Mesendoderm (in vitro differentiated cells): ENCODE data around the gene FBXO28.

Source experiments
- DNase-seq: peaks from one replicate; pipeline ENCODE4 v3.0.0; 2013
- H2AK5ac ChIP-seq: 2 replicates; pipeline ENCODE4 v1.6.1; 2013; ENCODE audit warnings: low read length, inconsistent platforms
- H2BK120ac ChIP-seq: 2 replicates; pipeline ENCODE4 v1.6.1; 2013; ENCODE audit warnings: low read depth, mild to moderate bottlenecking, low read length, moderate library complexity, mixed read lengths
- H2BK15ac ChIP-seq: replicated peaks from 2 replicates; pipeline ENCODE4 v1.6.1; 2013; ENCODE audit warnings: low read depth, mild to moderate bottlenecking, moderate library complexity
- H2BK5ac ChIP-seq: 2 replicates; pipeline ENCODE4 v1.6.1; 2013; ENCODE audit warnings: low read length, inconsistent platforms
- H3K18ac ChIP-seq: 2 replicates; pipeline ENCODE4 v1.6.1; 2013; ENCODE audit warnings: mild to moderate bottlenecking, low read length, mixed read lengths
- H3K23ac ChIP-seq: one replicate; pipeline ENCODE4 v1.6.1; 2013; ENCODE audit warnings: low read length
- H3K27ac ChIP-seq: 2 replicates; pipeline ENCODE4 v1.5.1; 2013; ENCODE audit warnings: low read depth, mild to moderate bottlenecking, inconsistent platforms, low read length, moderate library complexity
- H3K27me3 ChIP-seq: 2 replicates; pipeline ENCODE4 v1.6.1; 2013; ENCODE audit warnings: low read length, control low read depth, mild to moderate bottlenecking, inconsistent platforms; ENCODE audit not compliant: insufficient read depth, poor library complexity
- H3K36me3 ChIP-seq: 2 replicates; pipeline ENCODE4 v1.6.1; 2013; ENCODE audit warnings: low read length, inconsistent platforms; ENCODE audit not compliant: control insufficient read depth, insufficient read depth
- H3K4ac ChIP-seq: one replicate; pipeline ENCODE4 v1.6.1; 2013; ENCODE audit warnings: low read depth, mild to moderate bottlenecking, low read length, moderate library complexity
- H3K4me1 ChIP-seq: 2 replicates; pipeline ENCODE4 v1.6.1; 2013; ENCODE audit warnings: low read depth, low read length, inconsistent platforms; ENCODE audit not compliant: control insufficient read depth
- H3K4me2 ChIP-seq: 2 replicates; pipeline ENCODE4 v1.6.1; 2013; ENCODE audit warnings: low read length
- H3K4me3 ChIP-seq: 2 replicates; pipeline ENCODE4 v1.5.1; 2013; ENCODE audit warnings: mild to moderate bottlenecking, low read length
- H3K56ac ChIP-seq: one replicate; pipeline ENCODE4 v1.6.1; 2013; ENCODE audit warnings: low read length
- H3K79me1 ChIP-seq: 2 replicates; pipeline ENCODE4 v1.6.1; 2013; ENCODE audit warnings: low read length, inconsistent platforms
- H3K79me2 ChIP-seq: 2 replicates; pipeline ENCODE4 v1.6.1; 2013; ENCODE audit warnings: mild to moderate bottlenecking, low read length; ENCODE audit not compliant: control insufficient read depth, insufficient read depth
- H3K9ac ChIP-seq: 2 replicates; pipeline ENCODE4 v1.6.1; 2013; ENCODE audit warnings: low read length, inconsistent platforms
- H4K5ac ChIP-seq: one replicate; pipeline ENCODE4 v1.6.1; 2013; ENCODE audit warnings: low read length
- H4K8ac ChIP-seq: one replicate; pipeline ENCODE4 v1.6.1; 2013; ENCODE audit warnings: low read depth, mild to moderate bottlenecking, control low read depth, low read length, moderate library complexity
- WGBS: extraction: QIAGEN DNeasy Blood & Tissue Kit; methylation state at CpG from one replicate; pipeline ENCODE4 v1.1.7; 2013; ENCODE audit warnings: low lambda C conversion rate, missing lambda C conversion rate; ENCODE audit not compliant: insufficient coverage; ENCODE audit errors: extremely low coverage; 5-methylcytosine and 5-hydroxymethylcytosine counted together

The FBXO28 gene

GRCh38 chr1:224127925-224128819 lies 14.3 kb downstream of the FBXO28 start:
- Histone ChIP-seq H3K79me2 (peaks cover 15% of the 10 kb centered on the region), H3K79me1 (peaks cover 4% of the 10 kb centered on the region), H2BK15ac (no peak overlapping the region), H3K36me3 (no peaks in the 10 kb centered on the region), H3K56ac (no peak overlapping the region), H3K4ac (no peak overlapping the region), H3K27me3 (no peaks in the 10 kb centered on the region), H4K8ac (no peak overlapping the region), H3K4me3 (no peak overlapping the region), H2BK5ac (no peak overlapping the region), H2AK5ac (no peak overlapping the region), H3K4me2 (no peak overlapping the region), H3K9ac (no peak overlapping the region), H4K5ac (no peak overlapping the region), H3K18ac (no peak overlapping the region), H3K23ac (no peak overlapping the region), H3K4me1 (no peaks in the 10 kb centered on the region), H3K27ac (no peak overlapping the region), H2BK120ac (no peak overlapping the region)
- no peak for DNase-seq
- WGBS, result no CpG with 5 or more reads among the region's 5 CpGs

- Histone ChIP-seq H2BK15ac (no peak overlapping the region), H3K79me2 (peaks cover 11% of the 10 kb centered on the region), H4K8ac (no peak overlapping the region), H3K18ac (no peak overlapping the region), H3K36me3 (no peaks in the 10 kb centered on the region), H3K27me3 (no peaks in the 10 kb centered on the region), H3K4me1 (no peaks in the 10 kb centered on the region), H3K27ac (no peak overlapping the region), H2BK120ac (no peak overlapping the region), H2AK5ac (no peak overlapping the region), H3K9ac (no peak overlapping the region), H3K79me1 (peaks cover 2% of the 10 kb centered on the region), H4K5ac (no peak overlapping the region), H3K56ac (no peak overlapping the region), H3K4me3 (no peak overlapping the region), H2BK5ac (no peak overlapping the region), H3K23ac (no peak overlapping the region), H3K4me2 (no peak overlapping the region), H3K4ac (no peak overlapping the region)
- no peak for DNase-seq
Observed at GRCh38 chr1:224131253-224131652, 17.3 kb downstream of the FBXO28 start.

DNA sequence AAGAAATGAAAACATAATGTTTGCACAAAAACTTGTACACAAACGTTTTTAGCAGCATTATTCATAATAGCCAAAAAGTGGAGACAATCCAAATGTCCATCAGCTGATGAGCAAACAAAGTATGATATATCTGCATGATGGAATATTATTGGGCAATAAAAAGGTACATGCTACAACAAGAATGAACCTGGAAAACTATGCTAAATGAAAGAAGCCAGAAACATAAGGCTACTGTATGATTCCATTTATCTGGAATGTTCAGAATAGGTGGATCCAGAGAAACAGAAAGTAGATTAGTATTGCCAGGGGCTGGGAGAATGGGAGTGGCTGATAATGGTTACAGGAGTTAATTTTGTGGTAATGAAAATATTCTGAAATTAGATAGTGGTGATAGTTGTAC lies 19.0 kb downstream of the FBXO28 start:
- Histone ChIP-seq H3K23ac (no peak overlapping the region), H3K4me2 (no peak overlapping the region), H3K56ac (no peak overlapping the region), H3K9ac (no peak overlapping the region), H3K27ac (no peak overlapping the region), H3K36me3 (no peaks in the 10 kb centered on the region), H3K18ac (no peak overlapping the region), H2BK5ac (no peak overlapping the region), H3K27me3 (no peaks in the 10 kb centered on the region), H4K8ac (no peak overlapping the region), H3K4ac (no peak overlapping the region), H3K4me3 (no peak overlapping the region), H3K4me1 (no peaks in the 10 kb centered on the region), H2AK5ac (no peak overlapping the region), H4K5ac (no peak overlapping the region), H2BK15ac (no peak overlapping the region), H2BK120ac (no peak overlapping the region), H3K79me1 (no peaks in the 10 kb centered on the region), H3K79me2 (peaks cover 2% of the 10 kb centered on the region)
- no peak for DNase-seq
- WGBS, result no CpG with 5 or more reads among the region's 1 CpG

DNA sequence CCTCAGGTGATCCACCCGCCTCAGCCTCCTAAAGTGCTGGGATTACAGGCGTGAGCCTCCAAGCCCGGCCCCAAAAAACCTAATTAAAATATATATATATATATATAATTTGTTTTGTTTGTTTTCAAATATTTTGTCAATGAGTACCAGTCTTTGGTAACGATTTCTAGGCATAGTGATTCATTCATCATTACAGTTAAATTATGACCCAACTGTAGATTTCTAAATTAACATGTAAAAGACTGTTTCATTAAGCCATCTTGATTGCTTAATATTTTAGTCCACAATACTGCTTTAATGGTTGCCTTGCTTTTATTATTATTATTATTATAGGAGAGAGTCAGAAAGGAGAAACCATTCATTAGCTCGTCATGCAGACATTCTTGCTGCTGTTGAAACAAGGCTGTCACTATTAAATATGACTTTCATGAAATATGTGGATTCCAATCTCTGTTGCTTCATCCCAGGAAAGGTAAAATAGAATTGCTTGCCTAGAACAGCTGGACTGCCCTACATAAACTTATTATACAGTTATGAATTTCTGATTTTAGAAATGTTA lies 19.9 kb downstream of the FBXO28 start:
- no peak overlapping the region for H4K5ac ChIP-seq
- no peak overlapping the region for H3K23ac ChIP-seq
- no peak overlapping the region for H3K4me2 ChIP-seq
- no peak overlapping the region for H3K27ac ChIP-seq
- no peaks in the 10 kb centered on the region for H3K79me2 ChIP-seq
- H2BK120ac ChIP-seq, result no peak overlapping the region
- no peaks in the 10 kb centered on the region for H3K79me1 ChIP-seq
- H4K8ac ChIP-seq, result no peak overlapping the region
- H3K9ac ChIP-seq, result no peak overlapping the region
- no peaks in the 10 kb centered on the region for H3K4me1 ChIP-seq
- H3K4me3 ChIP-seq, result no peak overlapping the region
- WGBS, result no CpG with 5 or more reads among the region's 5 CpGs
- no peak overlapping the region for H2BK5ac ChIP-seq
- no peak overlapping the region for H2AK5ac ChIP-seq
- no peaks in the 10 kb centered on the region for H3K27me3 ChIP-seq
- H2BK15ac ChIP-seq, result no peak overlapping the region
- no peaks in the 10 kb centered on the region for H3K36me3 ChIP-seq
- H3K4ac ChIP-seq, result no peak overlapping the region
- no peak overlapping the region for H3K56ac ChIP-seq
- no peak for DNase-seq
- no peak overlapping the region for H3K18ac ChIP-seq

- Histone ChIP-seq H2AK5ac (no peak overlapping the region), H3K23ac (no peak overlapping the region), H4K8ac (no peak overlapping the region), H3K4me1 (no peaks in the 10 kb centered on the region), H3K4ac (no peak overlapping the region), H3K36me3 (no peaks in the 10 kb centered on the region), H3K56ac (no peak overlapping the region), H3K79me2 (no peaks in the 10 kb centered on the region), H3K9ac (no peak overlapping the region), H3K79me1 (no peaks in the 10 kb centered on the region), H3K18ac (no peak overlapping the region), H2BK15ac (no peak overlapping the region), H2BK5ac (no peak overlapping the region), H3K27me3 (no peaks in the 10 kb centered on the region), H3K4me2 (no peak overlapping the region), H2BK120ac (no peak overlapping the region), H4K5ac (no peak overlapping the region), H3K4me3 (no peak overlapping the region), H3K27ac (no peak overlapping the region)
- no peak for DNase-seq
Observed at GRCh38 chr1:224137518-224137917, 23.6 kb downstream of the FBXO28 start.

DNA sequence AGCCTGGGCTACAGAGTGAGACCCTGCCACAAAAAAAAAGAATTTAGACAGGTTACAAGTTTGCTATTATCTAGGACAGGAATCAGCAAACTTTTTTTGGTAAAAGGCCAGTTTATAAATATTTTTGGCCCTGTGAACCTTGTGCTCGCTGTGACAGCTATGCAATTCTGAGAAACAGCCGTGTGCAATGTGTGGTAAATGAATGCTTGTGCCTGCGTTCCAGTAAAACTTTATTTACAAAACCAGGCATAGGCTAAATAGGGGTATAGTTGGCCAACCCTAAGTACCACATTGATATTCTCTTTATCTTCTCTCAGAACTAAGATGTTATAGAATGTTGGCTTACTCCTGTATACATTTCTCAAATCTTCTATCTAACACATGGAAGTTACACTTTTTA lies 24.3 kb downstream of the FBXO28 start:
- no peaks in the 10 kb centered on the region for H3K36me3 ChIP-seq
- H3K79me2 ChIP-seq, result no peaks in the 10 kb centered on the region
- no peaks in the 10 kb centered on the region for H3K27me3 ChIP-seq
- H3K9ac ChIP-seq, result no peak overlapping the region
- no peak overlapping the region for H3K4me3 ChIP-seq
- WGBS, result no CpG with 5 or more reads among the region's 3 CpGs
- no peak overlapping the region for H3K23ac ChIP-seq
- H3K18ac ChIP-seq, result no peak overlapping the region
- H3K56ac ChIP-seq, result no peak overlapping the region
- no peaks in the 10 kb centered on the region for H3K79me1 ChIP-seq
- no peak overlapping the region for H2BK15ac ChIP-seq
- no peak overlapping the region for H3K27ac ChIP-seq
- H2AK5ac ChIP-seq, result no peak overlapping the region
- DNase-seq, result no peak
- no peak overlapping the region for H3K4me2 ChIP-seq
- H4K8ac ChIP-seq, result no peak overlapping the region
- H4K5ac ChIP-seq, result no peak overlapping the region
- H2BK120ac ChIP-seq, result no peak overlapping the region
- no peak overlapping the region for H3K4ac ChIP-seq
- H3K4me1 ChIP-seq, result no peaks in the 10 kb centered on the region
- no peak overlapping the region for H2BK5ac ChIP-seq
